WERI-Rb-1 (cell line): ENCODE measurements around the gene RERE.
"Not testable (repeated sequence)": the region's sequence is repeated elsewhere in the genome, so short reads cannot be mapped to it uniquely, and the experiment has no call there.

ENCODE experiments used
- DNase-seq: peaks from one replicate; pipeline ENCODE4 v3.0.0-alpha.2; 2020
- H3K27ac ChIP-seq: fragments of 250-450 bp; sonication (Bioruptor Pico); 2 replicates; pipeline ENCODE4 v1.5.1; 2020; ENCODE audit warnings: mild to moderate bottlenecking, moderate library complexity
- H3K27me3 ChIP-seq: fragments of 250-450 bp; sonication (Bioruptor Pico); 2 replicates; pipeline ENCODE4 v1.5.1; 2021; ENCODE audit warnings: mild to moderate bottlenecking, low read depth, moderate library complexity; ENCODE audit not compliant: insufficient read depth, severe bottlenecking
- H3K36me3 ChIP-seq: fragments of 250-450 bp; sonication (Bioruptor Pico); 2 replicates; pipeline ENCODE4 v1.5.1; 2020; ENCODE audit warnings: mild to moderate bottlenecking, moderate library complexity
- H3K4me3 ChIP-seq: 2 replicates; pipeline ENCODE4 v1.5.1; 2011; ENCODE audit warnings: low read depth, mild to moderate bottlenecking, control low read depth, low read length
- H3K9me3 ChIP-seq: fragments of 250-450 bp; sonication (Bioruptor Pico); 2 replicates; pipeline ENCODE4 v1.5.1; 2021; ENCODE audit warnings: mild to moderate bottlenecking, moderate library complexity; ENCODE audit not compliant: severe bottlenecking
- CTCF ChIP-seq: IDR thresholded peaks from 2 replicates; pipeline ENCODE4 v1.5.1; 2011; ENCODE audit warnings: low read depth, mild to moderate bottlenecking, control low read depth, inconsistent platforms, low read length

RERE gene

GRCh38 chr1:8625981-8626898, 191.2 kb downstream of the RERE start:
- no peak for DNase-seq
- Histone ChIP-seq H3K36me3 (no peaks in the 10 kb centered on the region; the same call in 1 of the 2 replicates), H3K27ac (no peak overlapping the region), H3K27me3 (no peaks in the 10 kb centered on the region), H3K9me3 (no peaks in the 10 kb centered on the region), H3K4me3 (no peak overlapping the region)
- no peak for TF ChIP-seq CTCF

GRCh38 chr1:8625491-8625890, 191.9 kb downstream of the RERE start:
- TF ChIP-seq CTCF, result no peak
- DNase-seq, result no peak
- Histone ChIP-seq H3K36me3 (no peaks in the 10 kb centered on the region; the same call in 1 of the 2 replicates), H3K9me3 (no peaks in the 10 kb centered on the region), H3K4me3 (no peak overlapping the region), H3K27me3 (no peaks in the 10 kb centered on the region), H3K27ac (no peak overlapping the region)

GRCh38 chr1:8623651-8624192, 193.7 kb downstream of the RERE start:
- not testable (repeated sequence) for H3K27me3 ChIP-seq, DNase-seq, H3K4me3 ChIP-seq, H3K27ac ChIP-seq, H3K36me3 ChIP-seq, H3K9me3 ChIP-seq

- H3K27ac ChIP-seq, H3K4me3 ChIP-seq, H3K27me3 ChIP-seq, H3K36me3 ChIP-seq, H3K9me3 ChIP-seq, DNase-seq: not testable (repeated sequence)
These were observed 195.6 kb downstream of the RERE start for GRCh38 chr1:8621785-8622348.

- not testable (repeated sequence) for H3K27me3 ChIP-seq, H3K9me3 ChIP-seq, H3K36me3 ChIP-seq, H3K27ac ChIP-seq, H3K4me3 ChIP-seq, DNase-seq
These were observed 196.3 kb downstream of the RERE start for GRCh38 chr1:8621034-8621582.

- not testable (repeated sequence) for H3K27ac ChIP-seq, H3K36me3 ChIP-seq, H3K27me3 ChIP-seq, H3K4me3 ChIP-seq, DNase-seq, H3K9me3 ChIP-seq
These were observed 197.4 kb downstream of the RERE start for GRCh38 chr1:8619917-8620502.

- not testable (repeated sequence) for H3K9me3 ChIP-seq, H3K4me3 ChIP-seq, H3K36me3 ChIP-seq, DNase-seq, H3K27me3 ChIP-seq, H3K27ac ChIP-seq
These were observed 198.0 kb downstream of the RERE start for GRCh38 chr1:8619419-8619818.

- DNase-seq, H3K27ac ChIP-seq, H3K36me3 ChIP-seq, H3K9me3 ChIP-seq, H3K4me3 ChIP-seq, H3K27me3 ChIP-seq: not testable (repeated sequence)
These were observed 200.6 kb downstream of the RERE start for GRCh38 chr1:8616791-8617190.

- not testable (repeated sequence) for H3K27ac ChIP-seq, DNase-seq
These were observed 205.6 kb downstream of the RERE start for GRCh38 chr1:8611634-8612515.

More at GRCh38 chr1:8611634-8612515, 205.6 kb downstream of the RERE start:
- not testable (repeated sequence) for H3K9me3 ChIP-seq, H3K4me3 ChIP-seq, H3K27me3 ChIP-seq, H3K36me3 ChIP-seq
